ENCODE data around the gene C8A.

Gene C8A

GRCh38 chr1:56931686-56932085 is 77.1 kb downstream of the C8A start:
- no peak overlapping the region for H3K4me3 ChIP-seq (ENCODE audit: low read depth, low read length)
- TF ChIP-seq POLR2A (IDR thresholded peaks at IDR 0.05; ENCODE audit: extremely low read depth, insufficient read length) (no peak), MAX (IDR thresholded peaks at IDR 0.05; ENCODE audit: low read depth, low read length) (no peak), CTCF (IDR thresholded peaks at IDR 0.05; ENCODE audit: low read depth, low read length) (no peak), MYC (IDR thresholded peaks at IDR 0.05; ENCODE audit: low read depth, low read length) (no peak)
- no peak for DNase-seq (ENCODE audit: low read depth)

GRCh38 chr1:56933161-56933560 is 78.6 kb downstream of the C8A start:
- TF ChIP-seq POLR2A (IDR thresholded peaks at IDR 0.05; ENCODE audit: extremely low read depth, insufficient read length) = no peak
- TF ChIP-seq MAX (IDR thresholded peaks at IDR 0.05; ENCODE audit: low read depth, low read length) = no peak
- TF ChIP-seq MYC (IDR thresholded peaks at IDR 0.05; ENCODE audit: low read depth, low read length) = no peak
- TF ChIP-seq CTCF (IDR thresholded peaks at IDR 0.05; ENCODE audit: low read depth, low read length) = no peak
- DNase-seq (ENCODE audit: low read depth) = no peak
- H3K4me3 ChIP-seq (ENCODE audit: low read depth, low read length) = no peak overlapping the region

GRCh38 chr1:56933606-56934005 is 79.0 kb downstream of the C8A start:
- no peak overlapping the region for H3K4me3 ChIP-seq (ENCODE audit: low read depth, low read length)
- no peak for DNase-seq (ENCODE audit: low read depth)
- TF ChIP-seq MAX (IDR thresholded peaks at IDR 0.05; ENCODE audit: low read depth, low read length) (no peak), CTCF (IDR thresholded peaks at IDR 0.05; ENCODE audit: low read depth, low read length) (no peak), MYC (IDR thresholded peaks at IDR 0.05; ENCODE audit: low read depth, low read length) (no peak), POLR2A (IDR thresholded peaks at IDR 0.05; ENCODE audit: extremely low read depth, insufficient read length) (no peak)

- DNase-seq (ENCODE audit: low read depth) = no peak
- no peak overlapping the region for H3K4me3 ChIP-seq (ENCODE audit: low read depth, low read length)
- TF ChIP-seq POLR2A (IDR thresholded peaks at IDR 0.05; ENCODE audit: extremely low read depth, insufficient read length) (no peak), MAX (IDR thresholded peaks at IDR 0.05; ENCODE audit: low read depth, low read length) (no peak), CTCF (IDR thresholded peaks at IDR 0.05; ENCODE audit: low read depth, low read length) (no peak), MYC (IDR thresholded peaks at IDR 0.05; ENCODE audit: low read depth, low read length) (no peak)
These were observed 79.9 kb downstream of the C8A start for GRCh38 chr1:56934430-56935060.

GRCh38 chr1:56938646-56939045 is 84.0 kb downstream of the C8A start:
- no peak for DNase-seq (ENCODE audit: low read depth)
- TF ChIP-seq POLR2A (IDR thresholded peaks at IDR 0.05; ENCODE audit: extremely low read depth, insufficient read length) (no peak), MYC (IDR thresholded peaks at IDR 0.05; ENCODE audit: low read depth, low read length) (no peak)
- H3K4me3 ChIP-seq (ENCODE audit: low read depth, low read length) = no peak overlapping the region

GRCh38 chr1:56939209-56939608 is 84.6 kb downstream of the C8A start:
- DNase-seq (ENCODE audit: low read depth) = no peak
- no peak overlapping the region for H3K4me3 ChIP-seq (ENCODE audit: low read depth, low read length)
- no peak for TF ChIP-seq POLR2A (IDR thresholded peaks at IDR 0.05; ENCODE audit: extremely low read depth, insufficient read length)
- TF ChIP-seq MAX (IDR thresholded peaks at IDR 0.05; ENCODE audit: low read depth, low read length) = no peak
- TF ChIP-seq MYC (IDR thresholded peaks at IDR 0.05; ENCODE audit: low read depth, low read length) = no peak
- no peak for TF ChIP-seq CTCF (IDR thresholded peaks at IDR 0.05; ENCODE audit: low read depth, low read length)
